Panc1 (cell line): ENCODE results near the gene CES3. TPM values are rescaled to one million over a fixed set of nuclear protein-coding genes. Genes with fewer than 3 reads are reported as not detected.

ENCODE experiments used
- ATAC-seq: fragments of 200-7000 bp; cut with Tn5 transposase; 2 replicates; pipeline ENCODE4 v1.9.1; 2020; ENCODE audit warnings: mild to moderate bottlenecking, moderate library complexity
- BruUV-seq: library from RNA; stranded (reverse); fragments of 400-500 nt; replicated peaks from 2 replicates; lab custom pipeline; 2021; lab: Mats Ljungman, UMichigan
- CTCF ChIA-PET: fragments of 300-600 bp; sonication (Branson Sonifier 250); formaldehyde crosslinking; loops from one replicate; lab custom pipeline; 2022; ENCODE audit warnings: antibody characterized with exemption; lab: Charles Lee
- POLR2A ChIA-PET: fragments of 300-600 bp; sonication (Branson Sonifier 250); formaldehyde crosslinking; loops from one replicate; lab custom pipeline; 2022; ENCODE audit warnings: antibody characterized with exemption; lab: Charles Lee
- DNase-seq: peaks from one replicate; pipeline ENCODE4 v3.0.0-alpha.2; 2010; ENCODE audit warnings: low read depth, low spot score
- H3K27ac ChIP-seq: 2 replicates; pipeline ENCODE4 v1.5.1; 2011; ENCODE audit warnings: mild to moderate bottlenecking, low read length, inconsistent platforms
- H3K27me3 ChIP-seq: fragments of 200-500 bp; sonication (Bioruptor generic); 2 replicates; pipeline ENCODE4 v1.6.0; 2014; ENCODE audit warnings: low read length, inconsistent platforms; ENCODE audit not compliant: control insufficient read depth, insufficient read depth
- H3K36me3 ChIP-seq: fragments of 200-500 bp; sonication (Bioruptor generic); 2 replicates; pipeline ENCODE4 v1.5.1; 2014; ENCODE audit warnings: inconsistent platforms, mild to moderate bottlenecking, low read length, moderate library complexity; ENCODE audit not compliant: control insufficient read depth, insufficient read depth
- H3K4me1 ChIP-seq: 2 replicates; pipeline ENCODE4 v1.5.1; 2011; ENCODE audit warnings: inconsistent platforms, mild to moderate bottlenecking, low read length, moderate library complexity; ENCODE audit not compliant: control insufficient read depth, insufficient read depth
- H3K4me3 ChIP-seq, 2 experiments: 2 replicates each; pipeline ENCODE4 v1.5.1; 2011 to 2012; ENCODE audit warnings: low read depth in 2 of 2, low read length in 2 of 2, mild to moderate bottlenecking in 2 of 2, inconsistent platforms in 1 of 2, moderate library complexity in 1 of 2
- H3K9me3 ChIP-seq: fragments of 200-500 bp; sonication (Bioruptor generic); 2 replicates; pipeline ENCODE4 v1.5.1; 2014; ENCODE audit warnings: low read depth, mild to moderate bottlenecking, inconsistent platforms, low read length, moderate library complexity; ENCODE audit not compliant: control insufficient read depth, insufficient read depth
- CTCF ChIP-seq: fragments of 450-650 bp; IDR thresholded peaks from 2 replicates; pipeline ENCODE4 v1.5.1; 2017; ENCODE audit warnings: mild to moderate bottlenecking
- POLR2AphosphoS5 ChIP-seq: IDR thresholded peaks from 2 replicates; pipeline ENCODE4 v1.6.1; 2012; ENCODE audit warnings: mild to moderate bottlenecking, low read depth, low read length, moderate library complexity
- REST ChIP-seq, 2 experiments: IDR thresholded peaks; 2 replicates each; pipeline ENCODE4 v1.6.1; 2011 to 2012; ENCODE audit warnings: low read depth in 2 of 2, control low read depth in 1 of 2, low read length in 1 of 2, mild to moderate bottlenecking in 1 of 2, moderate library complexity in 1 of 2; ENCODE audit not compliant: insufficient read depth in 1 of 2
- SIN3A ChIP-seq: IDR thresholded peaks from 2 replicates; pipeline ENCODE4 v1.6.1; 2012; ENCODE audit warnings: low read depth, mild to moderate bottlenecking, low read length, moderate library complexity, borderline replicate concordance; ENCODE audit not compliant: insufficient read depth
- TCF7L2 ChIP-seq: IDR thresholded peaks from 2 replicates; pipeline ENCODE4 v1.6.1; 2011; ENCODE audit warnings: mild to moderate bottlenecking, low read depth, low read length, inconsistent platforms
- in situ Hi-C: cut with HindIII; loops from 2 replicates; pipeline ENCODE4 v1.10.0; 2016; ENCODE audit warnings: low sequenced_read_pairs, low pct_unique_long_range_greater_than_20kb
- intact Hi-C: fragments of 100-400 bp; cut with micrococcal nuclease; formaldehyde crosslinking; loops from one replicate; pipeline ENCODE4 v1.10.0; 2022; ENCODE audit not compliant: unreplicated experiment
- total RNA-seq: library from RNA; stranded (reverse); gene quantifications from one replicate; pipeline ENCODE4 v1.2.1, GENCODE V29; 2021; ENCODE audit not compliant: unreplicated experiment

Gene CES3
- total RNA-seq, 1 experiment from 2014 or later: not detected

- in situ Hi-C loops (no loop called here), intact Hi-C loops (no loop called here)
- Histone ChIP-seq H3K27ac (no peak overlapping the region), H3K36me3 (no peaks in the 10 kb centered on the region), H3K27me3 (no peaks in the 10 kb centered on the region), H3K4me3 (no peak overlapping the region), H3K9me3 (no peaks in the 10 kb centered on the region), H3K4me1 (no peaks in the 10 kb centered on the region)
- ATAC-seq (no peak), DNase-seq (no peak)
- ChIA-PET CTCF (no interaction called here), POLR2A (no interaction called here)
- TF ChIP-seq REST (IDR thresholded peaks at IDR 0.05; ENCODE audit: insufficient read depth in 1 of 2, low read depth in 2 of 2, low read length in 1 of 2) (no peak), POLR2AphosphoS5 (no peak), CTCF (no peak), TCF7L2 (no peak), SIN3A (no peak)
- BruUV-seq: no TSS peak
Observed at GRCh38 chr16:67009158-67009557, 48.1 kb downstream of the CES3 start.

- POLR2A ChIA-PET: no interaction called here
- Histone ChIP-seq H3K4me3 (no peak overlapping the region), H3K27ac (no peak overlapping the region), H3K9me3 (no peaks in the 10 kb centered on the region), H3K36me3 (no peaks in the 10 kb centered on the region), H3K27me3 (no peaks in the 10 kb centered on the region), H3K4me1 (no peaks in the 10 kb centered on the region)
- intact Hi-C loops (loop anchor here (10.0 kb wide), 1 partner anchor 144 kb away; the partner anchor contains the start of genes B3GNT9, FBXL8 and TRADD), in situ Hi-C loops (no loop called here)
- DNase-seq (no peak), ATAC-seq (no peak)
- CTCF ChIA-PET: no interaction called here
- no TSS peak for BruUV-seq
- no peak for TF ChIP-seq CTCF
- TF ChIP-seq SIN3A: no peak
- no peak for TF ChIP-seq TCF7L2
- TF ChIP-seq POLR2AphosphoS5: no peak
- no peak for TF ChIP-seq REST (IDR thresholded peaks at IDR 0.05; ENCODE audit: insufficient read depth in 1 of 2, low read depth in 2 of 2, low read length in 1 of 2)
Observed at GRCh38 chr16:67011274-67011673, 50.2 kb downstream of the CES3 start.
